Erythroblast (primary cell): ENCODE data around the gene OTUB1.
"Not testable (repeated sequence)": the region's sequence is repeated elsewhere in the genome, so short reads cannot be mapped to it uniquely, and the experiment has no call there.

Experiments
- DNase-seq, 2 experiments: peaks; one replicate each; lab custom pipeline; 2025; lab: John Stamatoyannopoulos, UW
- GATA1 ChIP-seq: IDR thresholded peaks from 2 replicates; pipeline ENCODE4 v1.6.1; 2011; ENCODE audit warnings: low read depth, mild to moderate bottlenecking, control low read depth, low read length, moderate library complexity
- POLR2A ChIP-seq: IDR thresholded peaks from 2 replicates; pipeline ENCODE4 v1.6.1; 2011; ENCODE audit warnings: mild to moderate bottlenecking, low read length

OTUB1 gene

GRCh38 chr11:64044730-64045393 is 58.6 kb downstream of the OTUB1 start:
- TF ChIP-seq POLR2A (no peak), GATA1 (no peak)
- DNase-seq: no peak

DNA sequence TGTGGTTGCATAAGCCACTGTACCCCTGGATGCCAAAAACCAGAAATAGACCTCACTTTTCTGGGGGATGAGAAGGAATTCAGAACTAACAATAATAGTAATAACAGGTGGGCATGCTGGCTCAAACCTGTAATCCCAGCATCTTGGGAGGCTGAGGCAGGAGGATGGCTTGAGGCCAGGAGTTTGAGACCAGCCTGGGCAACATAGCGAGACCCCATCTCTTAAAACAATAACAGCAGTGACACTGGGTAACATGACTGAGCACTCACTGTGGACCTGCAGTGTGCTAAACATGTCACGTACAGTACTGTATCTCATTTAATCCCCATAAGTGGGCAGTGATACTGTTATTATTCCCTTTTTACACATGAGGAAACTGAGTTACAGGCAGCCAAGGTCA is 59.5 kb downstream of the OTUB1 start:
- no peak for DNase-seq
- TF ChIP-seq GATA1 (no peak), POLR2A (no peak)

DNA sequence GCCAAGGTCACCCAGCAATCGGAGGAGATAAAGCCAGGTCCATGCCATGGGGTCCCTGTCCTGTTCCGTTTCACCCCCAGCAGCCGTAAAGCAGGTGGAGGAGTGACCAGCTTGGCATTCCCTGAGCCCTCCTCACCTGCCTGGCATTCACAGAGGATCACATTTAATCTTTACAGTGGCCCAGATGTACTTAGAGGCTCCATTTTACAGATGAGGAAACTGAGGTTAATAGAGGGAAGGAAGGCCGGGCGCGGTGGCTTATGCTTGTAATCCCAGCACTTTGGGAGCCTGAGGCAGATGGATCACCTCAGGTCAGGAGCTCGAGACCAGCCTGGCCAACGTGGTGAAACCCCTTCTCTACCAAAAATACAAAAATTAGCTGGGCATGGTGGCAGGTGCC is 61.1 kb downstream of the OTUB1 start:
- not testable (repeated sequence) for DNase-seq
